ENCODE measurements around the gene SRC. TPM values are rescaled to one million over a fixed set of nuclear protein-coding genes. Genes with fewer than 3 reads are reported as not detected.
"Not testable (repeated sequence)": the region's sequence is repeated elsewhere in the genome, so short reads cannot be mapped to it uniquely, and the experiment has no call there.

The SRC gene
- total and polyA plus RNA-seq, 2 donors = 4.4 to 14.5 TPM

DNA sequence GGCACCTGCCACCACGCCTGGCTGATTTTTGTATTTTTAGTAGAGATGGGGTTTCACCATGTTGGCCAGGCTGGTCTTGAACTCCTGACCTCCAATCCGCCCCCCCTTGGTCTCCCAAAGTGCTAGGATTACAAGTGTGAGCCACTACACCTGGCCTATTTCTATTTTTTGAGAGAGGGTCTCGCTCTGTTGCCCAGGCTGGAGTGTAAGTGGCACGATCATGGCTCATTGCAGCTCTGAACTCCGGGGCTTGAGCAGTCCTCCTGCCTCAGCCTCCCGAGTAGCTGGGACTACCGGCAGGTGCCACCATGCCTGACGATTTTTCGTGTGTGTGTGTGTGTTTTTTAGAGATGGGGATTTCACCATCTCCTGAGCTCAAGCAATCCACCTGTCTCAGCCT lies 25.9 kb downstream of the SRC start:
- not testable (repeated sequence) for H3K9me3 ChIP-seq (ENCODE audit: control insufficient read depth in 2 of 2, insufficient read depth in 1 of 2, low read length in 1 of 2); H3K4me1 ChIP-seq (ENCODE audit: control insufficient read depth in 2 of 2, insufficient read depth in 2 of 2, low read length in 2 of 2); H3K36me3 ChIP-seq (ENCODE audit: control insufficient read depth in 2 of 2, insufficient read depth in 2 of 2, low read length in 1 of 2); H3K4me3 ChIP-seq (ENCODE audit: low read length in 2 of 2); H3K27ac ChIP-seq (ENCODE audit: low read depth in 1 of 2, low read length in 1 of 2); H3K27me3 ChIP-seq (ENCODE audit: control insufficient read depth in 2 of 2, insufficient read depth in 1 of 2, low read length in 1 of 2); DNase-seq (ENCODE audit: low read depth in 6 of 9, low spot score in 9 of 9)
- WGBS = 98% methylated on average over 9 of the region's 9 CpGs

GRCh38 chr20:37372441-37372840 lies 26.5 kb downstream of the SRC start:
- no peak for DNase-seq (ENCODE audit: low read depth in 6 of 9, low spot score in 9 of 9)
- Histone ChIP-seq H3K36me3 (ENCODE audit: control insufficient read depth in 2 of 2, insufficient read depth in 2 of 2, low read length in 1 of 2) (no peaks in the 10 kb centered on the region), H3K4me1 (ENCODE audit: control insufficient read depth in 2 of 2, insufficient read depth in 2 of 2, low read length in 2 of 2) (no peaks in the 10 kb centered on the region), H3K27ac (ENCODE audit: low read depth in 1 of 2, low read length in 1 of 2) (no peak overlapping the region), H3K4me3 (ENCODE audit: low read length in 2 of 2) (no peak overlapping the region), H3K27me3 (ENCODE audit: control insufficient read depth in 2 of 2, insufficient read depth in 1 of 2, low read length in 1 of 2) (no peaks in the 10 kb centered on the region), H3K9me3 (ENCODE audit: control insufficient read depth in 2 of 2, insufficient read depth in 1 of 2, low read length in 1 of 2) (no peaks in the 10 kb centered on the region)
- WGBS = 97% methylated on average over 3 of the region's 3 CpGs

DNA sequence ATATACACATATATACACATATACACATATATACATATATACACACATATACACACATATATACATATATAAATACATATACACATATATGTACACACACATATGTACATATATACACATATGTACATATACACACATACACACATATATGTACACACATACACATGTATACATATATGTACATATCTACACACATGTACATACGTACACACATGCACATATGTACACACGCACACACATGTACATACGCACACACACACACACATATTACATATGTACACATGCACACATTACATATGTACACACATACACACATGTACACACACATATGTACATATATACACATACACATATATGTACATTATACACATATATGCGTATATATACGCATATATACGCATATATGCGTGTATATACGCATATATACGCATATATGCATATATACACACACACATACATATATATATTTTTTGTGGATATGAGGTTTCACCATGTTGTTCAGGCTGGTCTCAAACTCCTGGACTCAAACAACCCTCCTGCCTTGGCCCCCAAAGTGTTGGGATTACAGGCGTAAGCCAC lies 27.2 kb downstream of the SRC start:
- H3K27me3 ChIP-seq (ENCODE audit: control insufficient read depth in 2 of 2, insufficient read depth in 1 of 2, low read length in 1 of 2) = no peaks in the 10 kb centered on the region
- H3K36me3 ChIP-seq (ENCODE audit: control insufficient read depth in 2 of 2, insufficient read depth in 2 of 2, low read length in 1 of 2) = no peaks in the 10 kb centered on the region
- WGBS = 88% methylated on average over 10 of the region's 10 CpGs
- no peaks in the 10 kb centered on the region for H3K9me3 ChIP-seq (ENCODE audit: control insufficient read depth in 2 of 2, insufficient read depth in 1 of 2, low read length in 1 of 2)
- no peak overlapping the region for H3K4me3 ChIP-seq (ENCODE audit: low read length in 2 of 2)
- no peaks in the 10 kb centered on the region for H3K4me1 ChIP-seq (ENCODE audit: control insufficient read depth in 2 of 2, insufficient read depth in 2 of 2, low read length in 2 of 2)
- DNase-seq (ENCODE audit: low read depth in 6 of 9, low spot score in 9 of 9) = no peak
- H3K27ac ChIP-seq (ENCODE audit: low read depth in 1 of 2, low read length in 1 of 2) = no peak overlapping the region

GRCh38 chr20:37375227-37375626 lies 29.3 kb downstream of the SRC start:
- H3K36me3 ChIP-seq (ENCODE audit: control insufficient read depth in 2 of 2, insufficient read depth in 2 of 2, low read length in 1 of 2) = no peaks in the 10 kb centered on the region
- DNase-seq (ENCODE audit: low read depth in 6 of 9, low spot score in 9 of 9) = no peak
- no peaks in the 10 kb centered on the region for H3K9me3 ChIP-seq (ENCODE audit: control insufficient read depth in 2 of 2, insufficient read depth in 1 of 2, low read length in 1 of 2)
- H3K27me3 ChIP-seq (ENCODE audit: control insufficient read depth in 2 of 2, insufficient read depth in 1 of 2, low read length in 1 of 2) = no peaks in the 10 kb centered on the region
- no peak overlapping the region for H3K27ac ChIP-seq (ENCODE audit: low read depth in 1 of 2, low read length in 1 of 2)
- no peaks in the 10 kb centered on the region for H3K4me1 ChIP-seq (ENCODE audit: control insufficient read depth in 2 of 2, insufficient read depth in 2 of 2, low read length in 2 of 2)
- no peak overlapping the region for H3K4me3 ChIP-seq (ENCODE audit: low read length in 2 of 2)
- 97% methylated on average over 4 of the region's 4 CpGs for WGBS

- DNase-seq (ENCODE audit: low read depth in 6 of 9, low spot score in 9 of 9) = no peak
These were observed 30.4 kb downstream of the SRC start for GRCh38 chr20:37376324-37376723.

DNA sequence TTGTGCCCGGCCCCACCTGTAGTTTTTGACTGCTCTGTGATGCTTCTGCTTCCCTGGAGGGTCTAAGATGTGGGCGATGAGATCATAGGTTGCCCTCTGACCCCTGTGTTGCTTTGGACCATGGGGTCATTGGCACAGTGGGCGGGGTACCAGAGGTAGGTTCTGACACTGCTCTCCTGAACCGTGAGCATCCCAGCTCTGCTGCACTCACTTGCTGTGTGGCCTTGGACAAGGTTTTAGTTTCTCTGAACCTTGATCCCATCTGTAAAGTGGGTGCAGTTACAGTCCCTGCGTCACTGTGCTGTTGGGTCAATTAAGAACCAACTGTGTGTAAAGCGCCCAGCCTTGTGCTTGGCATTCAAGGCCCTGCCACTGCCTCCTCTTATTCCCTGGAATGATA lies 30.9 kb downstream of the SRC start:
- DNase-seq (ENCODE audit: low read depth in 6 of 9, low spot score in 9 of 9) = no peak
- no peaks in the 10 kb centered on the region for H3K4me1 ChIP-seq (ENCODE audit: control insufficient read depth in 2 of 2, insufficient read depth in 2 of 2, low read length in 2 of 2)
- no peaks in the 10 kb centered on the region for H3K36me3 ChIP-seq (ENCODE audit: control insufficient read depth in 2 of 2, insufficient read depth in 2 of 2, low read length in 1 of 2)
- H3K27me3 ChIP-seq (ENCODE audit: control insufficient read depth in 2 of 2, insufficient read depth in 1 of 2, low read length in 1 of 2) = no peaks in the 10 kb centered on the region
- WGBS = 90% methylated on average over 6 of the region's 6 CpGs
- no peak overlapping the region for H3K4me3 ChIP-seq (ENCODE audit: low read length in 2 of 2)
- no peak overlapping the region for H3K27ac ChIP-seq (ENCODE audit: low read depth in 1 of 2, low read length in 1 of 2)
- no peaks in the 10 kb centered on the region for H3K9me3 ChIP-seq (ENCODE audit: control insufficient read depth in 2 of 2, insufficient read depth in 1 of 2, low read length in 1 of 2)

More at GRCh38 chr20:37376324-37376723, 30.4 kb downstream of the SRC start:
- Histone ChIP-seq H3K9me3 (ENCODE audit: control insufficient read depth in 2 of 2, insufficient read depth in 1 of 2, low read length in 1 of 2) (no peaks in the 10 kb centered on the region), H3K27me3 (ENCODE audit: control insufficient read depth in 2 of 2, insufficient read depth in 1 of 2, low read length in 1 of 2) (no peaks in the 10 kb centered on the region), H3K4me1 (ENCODE audit: control insufficient read depth in 2 of 2, insufficient read depth in 2 of 2, low read length in 2 of 2) (no peaks in the 10 kb centered on the region), H3K4me3 (ENCODE audit: low read length in 2 of 2) (no peak overlapping the region), H3K36me3 (ENCODE audit: control insufficient read depth in 2 of 2, insufficient read depth in 2 of 2, low read length in 1 of 2) (no peaks in the 10 kb centered on the region), H3K27ac (ENCODE audit: low read depth in 1 of 2, low read length in 1 of 2) (no peak overlapping the region)
- 97% methylated on average over 4 of the region's 4 CpGs for WGBS

DNA sequence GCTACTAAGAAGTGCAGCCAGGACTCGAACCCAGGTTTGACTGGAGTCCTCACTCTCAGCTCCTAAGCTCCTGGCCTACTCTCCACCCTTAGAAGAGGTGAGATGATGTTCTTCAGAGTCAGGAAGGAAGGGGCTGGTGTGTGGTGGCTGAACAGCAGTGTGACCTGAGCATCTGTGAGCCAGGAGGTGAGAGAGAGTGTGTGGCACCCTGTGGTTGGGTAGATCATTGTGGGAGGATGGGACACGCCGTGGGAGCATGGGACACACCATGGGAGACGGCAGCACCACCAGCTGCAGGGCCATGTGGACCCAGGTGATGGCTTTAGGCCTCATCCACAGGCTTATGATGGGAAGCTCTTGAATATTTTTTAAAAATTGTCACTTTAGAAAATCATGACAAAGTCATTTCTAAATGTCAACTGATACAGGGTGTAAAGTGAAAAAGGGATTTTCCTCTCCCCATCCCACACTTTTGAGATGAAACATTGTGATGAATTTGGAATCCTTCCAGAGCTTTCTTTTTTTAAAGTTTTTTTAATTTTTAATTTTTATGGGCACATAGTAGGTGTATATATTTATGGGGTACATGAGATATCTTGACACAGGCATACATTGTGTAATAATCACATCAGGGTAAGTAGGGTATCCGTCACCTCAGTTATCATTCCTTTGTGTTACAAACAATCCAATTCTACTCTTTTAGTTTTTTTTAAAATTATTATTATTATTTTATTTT lies 31.6 kb downstream of the SRC start:
- H3K27ac ChIP-seq (ENCODE audit: low read depth in 1 of 2, low read length in 1 of 2) = no peak overlapping the region
- DNase-seq (ENCODE audit: low read depth in 6 of 9, low spot score in 9 of 9) = no peak
- H3K27me3 ChIP-seq (ENCODE audit: control insufficient read depth in 2 of 2, insufficient read depth in 1 of 2, low read length in 1 of 2) = no peaks in the 10 kb centered on the region
- H3K4me1 ChIP-seq (ENCODE audit: control insufficient read depth in 2 of 2, insufficient read depth in 2 of 2, low read length in 2 of 2) = no peaks in the 10 kb centered on the region
- H3K4me3 ChIP-seq (ENCODE audit: low read length in 2 of 2) = no peak overlapping the region
- H3K36me3 ChIP-seq (ENCODE audit: control insufficient read depth in 2 of 2, insufficient read depth in 2 of 2, low read length in 1 of 2) = no peaks in the 10 kb centered on the region
- H3K9me3 ChIP-seq (ENCODE audit: control insufficient read depth in 2 of 2, insufficient read depth in 1 of 2, low read length in 1 of 2) = no peaks in the 10 kb centered on the region
- 49% methylated on average over 5 of the region's 5 CpGs for WGBS

DNA sequence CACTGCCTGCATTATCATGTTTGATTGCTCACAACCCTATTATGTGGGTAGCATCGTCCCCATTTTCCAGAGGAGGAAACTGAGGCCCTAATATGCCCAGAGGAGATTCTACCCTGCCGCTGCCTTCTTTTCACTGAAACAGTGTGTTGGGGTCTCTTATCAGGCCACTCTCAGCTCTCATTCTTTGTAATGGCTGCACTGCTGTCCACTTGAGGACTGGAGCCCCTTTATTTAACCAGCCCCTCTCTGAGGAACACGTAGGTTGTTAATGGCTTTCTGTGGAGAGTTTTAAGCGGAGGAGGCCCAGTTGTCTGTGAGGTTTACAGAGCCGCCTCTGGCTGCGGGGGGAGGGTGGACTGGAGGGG lies 32.5 kb downstream of the SRC start:
- peaks cover 0 to 3% of the 10 kb centered on the region in 2 donors for H3K27me3 ChIP-seq (ENCODE audit: control insufficient read depth in 2 of 2, insufficient read depth in 1 of 2, low read length in 1 of 2)
- H3K36me3 ChIP-seq (ENCODE audit: control insufficient read depth in 2 of 2, insufficient read depth in 2 of 2, low read length in 1 of 2) = no peaks in the 10 kb centered on the region
- no peaks in the 10 kb centered on the region for H3K4me1 ChIP-seq (ENCODE audit: control insufficient read depth in 2 of 2, insufficient read depth in 2 of 2, low read length in 2 of 2)
- H3K9me3 ChIP-seq (ENCODE audit: control insufficient read depth in 2 of 2, insufficient read depth in 1 of 2, low read length in 1 of 2) = no peaks in the 10 kb centered on the region
- DNase-seq (ENCODE audit: low read depth in 6 of 9, low spot score in 9 of 9) = no peak
- WGBS = 95% methylated on average over 6 of the region's 6 CpGs
- H3K4me3 ChIP-seq (ENCODE audit: low read length in 2 of 2) = no peak overlapping the region
- H3K27ac ChIP-seq (ENCODE audit: low read depth in 1 of 2, low read length in 1 of 2) = no peak overlapping the region

DNA sequence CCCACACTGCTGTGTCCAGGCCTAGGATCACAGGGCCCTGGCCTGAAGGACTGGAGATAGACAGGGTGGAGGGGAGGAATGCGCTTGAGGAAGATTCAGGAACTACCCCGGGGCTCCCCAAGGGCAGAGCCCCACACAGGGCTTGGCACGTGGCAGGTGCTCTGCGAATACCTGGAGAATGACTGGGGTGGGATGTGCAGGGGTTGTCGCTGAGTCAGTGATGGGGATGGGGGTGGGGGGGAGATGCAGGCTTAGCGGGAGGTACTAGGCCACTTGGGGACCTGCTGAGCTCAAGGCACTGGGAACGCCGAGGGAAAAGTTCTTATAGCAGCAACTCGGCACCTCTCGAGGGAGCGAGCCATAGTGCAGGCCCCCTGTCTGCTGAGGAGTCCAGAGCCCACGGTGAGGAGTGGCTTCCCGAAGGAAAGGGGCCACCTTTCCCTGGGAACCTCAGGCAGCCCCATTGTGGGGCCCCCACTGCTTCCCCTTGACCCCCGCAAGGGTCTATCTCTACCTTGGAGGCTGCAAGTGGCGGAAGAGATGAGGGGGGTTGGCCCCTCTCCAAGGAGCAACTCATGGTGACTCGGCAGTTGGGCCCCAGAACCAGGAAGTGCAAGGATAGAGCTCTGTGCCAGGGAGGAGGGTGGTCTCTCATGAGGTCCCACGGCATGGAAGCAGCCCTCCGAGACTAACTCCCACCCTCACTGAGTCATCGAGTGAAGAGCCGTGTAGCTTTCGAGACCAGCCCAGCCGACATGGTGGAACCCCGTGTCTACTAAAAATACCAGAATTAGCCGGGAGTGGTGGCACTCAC lies 33.1 kb downstream of the SRC start:
- DNase-seq (ENCODE audit: low read depth in 6 of 9, low spot score in 9 of 9) = no peak
- no peaks in the 10 kb centered on the region for H3K9me3 ChIP-seq (ENCODE audit: control insufficient read depth in 2 of 2, insufficient read depth in 1 of 2, low read length in 1 of 2)
- peaks cover 0 to 9% of the 10 kb centered on the region in 2 donors for H3K27me3 ChIP-seq (ENCODE audit: control insufficient read depth in 2 of 2, insufficient read depth in 1 of 2, low read length in 1 of 2)
- WGBS = 51% methylated on average over 24 of the region's 24 CpGs
- H3K27ac ChIP-seq (ENCODE audit: low read depth in 1 of 2, low read length in 1 of 2) = no peak overlapping the region
- H3K4me3 ChIP-seq (ENCODE audit: low read length in 2 of 2) = no peak overlapping the region
- H3K36me3 ChIP-seq (ENCODE audit: control insufficient read depth in 2 of 2, insufficient read depth in 2 of 2, low read length in 1 of 2) = no peaks in the 10 kb centered on the region
- no peaks in the 10 kb centered on the region for H3K4me1 ChIP-seq (ENCODE audit: control insufficient read depth in 2 of 2, insufficient read depth in 2 of 2, low read length in 2 of 2)

Measured in thymus (tissue), 11 donors.